ENCODE measurements around the gene LRMDA. TPM values are rescaled to one million over a fixed set of nuclear protein-coding genes. Genes with fewer than 3 reads are reported as not detected.

Gene LRMDA
- total RNA-seq, 1 donor from 2014 or later = 17.3 TPM

DNA sequence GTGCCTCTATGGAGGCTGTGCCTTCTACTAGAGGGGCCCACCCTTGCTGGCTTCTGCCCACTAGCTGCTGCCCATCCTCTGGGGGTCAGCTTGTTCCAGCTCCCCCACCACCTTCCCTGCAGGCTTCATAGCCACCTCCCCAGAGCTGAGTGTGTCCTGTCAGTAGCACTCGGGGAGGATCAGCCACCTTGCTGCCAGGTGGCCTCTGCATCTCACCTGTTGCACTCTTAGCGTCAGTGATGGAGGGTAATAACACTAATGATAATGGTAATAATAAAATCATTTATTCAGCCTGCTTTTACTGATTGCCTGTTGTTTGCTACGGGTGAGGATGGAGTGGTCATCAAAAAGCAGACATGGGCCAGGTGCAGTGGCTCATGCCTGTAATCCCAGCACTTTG is 377.6 kb downstream of the LRMDA start:
- DNase-seq (ENCODE audit: low read depth in 2 of 2) = no peak

DNA sequence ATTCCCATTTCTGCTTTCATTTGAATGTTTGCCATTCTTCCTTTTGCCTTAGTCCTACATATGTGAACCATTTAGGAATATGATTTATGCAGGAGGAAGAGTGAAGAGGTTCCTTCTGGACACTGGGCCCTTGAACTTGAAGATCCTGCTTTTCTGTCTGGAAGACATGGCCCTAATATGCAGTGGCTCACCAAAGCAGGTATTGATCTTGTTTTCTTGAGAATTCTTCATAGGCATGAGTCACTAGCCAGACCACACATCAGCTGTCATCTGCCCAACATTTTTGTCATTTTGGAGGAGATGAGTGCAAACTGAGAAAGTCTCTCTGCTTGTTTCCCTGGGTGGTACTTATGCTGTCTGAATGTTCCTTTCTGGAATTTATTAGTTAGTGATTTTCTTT is 382.6 kb downstream of the LRMDA start:
- DNase-seq (ENCODE audit: low read depth in 2 of 2) = no peak

DNA sequence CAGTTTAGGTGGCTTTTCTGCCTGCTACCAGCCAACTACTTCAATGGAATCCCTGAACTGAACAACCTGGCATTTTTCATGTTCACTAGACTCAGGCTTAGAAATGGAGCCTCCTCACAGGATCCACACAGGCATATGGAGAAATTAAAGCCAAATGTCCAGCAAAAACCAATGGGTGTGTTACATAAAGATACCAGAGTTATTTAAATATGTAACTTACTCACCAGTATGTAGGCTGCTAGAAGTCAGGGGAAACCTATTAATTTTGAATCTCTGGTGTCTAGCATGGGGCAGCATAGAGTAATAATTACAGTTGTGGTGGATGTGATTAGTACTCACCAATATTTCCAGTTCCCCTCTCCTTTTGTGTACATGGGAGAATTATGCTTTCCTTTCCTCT is 383.6 kb downstream of the LRMDA start:
- no peak for DNase-seq (ENCODE audit: low read depth in 2 of 2)

DNA sequence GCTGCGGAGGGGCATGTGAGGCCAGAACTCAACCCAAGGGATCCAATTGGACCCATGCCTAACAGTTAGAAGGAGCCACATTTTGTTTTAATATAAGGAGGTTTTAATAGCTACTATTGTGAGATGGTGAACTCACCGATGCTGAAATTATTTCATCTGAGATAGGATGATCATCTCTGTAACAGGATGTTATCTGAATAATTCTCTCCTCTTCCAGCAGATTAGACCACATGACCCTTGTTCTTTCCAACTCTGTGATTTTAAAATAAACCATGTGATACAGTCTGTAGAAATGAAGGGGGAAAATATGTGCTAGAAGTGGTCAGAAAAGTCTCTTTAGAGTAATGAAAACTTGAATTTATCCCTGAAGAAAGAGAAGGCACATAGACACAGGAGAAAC is 385.8 kb downstream of the LRMDA start:
- DNase-seq (ENCODE audit: low read depth in 2 of 2) = no peak

DNA sequence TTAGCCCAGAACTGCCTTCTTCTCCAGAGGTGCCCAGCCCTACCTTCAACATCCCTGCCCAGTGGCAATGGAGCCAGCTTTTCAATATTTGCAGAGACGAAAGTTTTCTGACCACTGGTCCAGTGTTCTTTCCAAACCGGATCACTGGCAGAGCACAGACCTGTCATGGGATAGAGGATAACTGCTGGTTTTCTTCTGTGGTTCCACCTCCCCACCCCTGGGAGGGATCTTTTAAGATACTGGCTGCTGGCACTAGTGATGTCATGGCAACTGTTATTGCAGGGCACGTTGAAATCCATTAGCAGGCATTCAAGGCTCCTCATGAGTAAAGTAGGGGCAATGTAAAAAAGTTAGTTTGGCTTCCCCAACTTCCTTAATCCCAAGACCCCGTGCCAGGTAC is 387.1 kb downstream of the LRMDA start:
- no peak for DNase-seq (ENCODE audit: low read depth in 2 of 2)

DNA sequence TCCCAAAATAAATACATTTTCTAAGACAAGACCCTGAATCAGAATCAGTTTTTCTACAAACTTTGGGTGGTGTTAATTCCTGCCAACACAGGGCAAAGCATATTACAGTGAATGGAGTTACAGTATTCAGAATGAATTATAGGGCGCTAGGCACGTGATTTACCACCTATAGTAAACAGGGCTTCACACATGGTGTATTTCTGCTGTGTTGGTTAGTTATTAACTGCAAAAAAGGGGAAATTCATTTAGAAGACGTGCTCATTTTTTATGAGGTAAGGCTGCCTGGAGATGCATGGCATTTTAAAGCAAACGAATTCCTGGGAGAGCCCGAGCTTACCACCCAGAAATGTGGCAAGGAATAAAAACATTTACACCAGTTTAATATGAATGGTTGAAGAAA is 393.8 kb downstream of the LRMDA start:
- no peak for DNase-seq (ENCODE audit: low read depth in 2 of 2)

DNA sequence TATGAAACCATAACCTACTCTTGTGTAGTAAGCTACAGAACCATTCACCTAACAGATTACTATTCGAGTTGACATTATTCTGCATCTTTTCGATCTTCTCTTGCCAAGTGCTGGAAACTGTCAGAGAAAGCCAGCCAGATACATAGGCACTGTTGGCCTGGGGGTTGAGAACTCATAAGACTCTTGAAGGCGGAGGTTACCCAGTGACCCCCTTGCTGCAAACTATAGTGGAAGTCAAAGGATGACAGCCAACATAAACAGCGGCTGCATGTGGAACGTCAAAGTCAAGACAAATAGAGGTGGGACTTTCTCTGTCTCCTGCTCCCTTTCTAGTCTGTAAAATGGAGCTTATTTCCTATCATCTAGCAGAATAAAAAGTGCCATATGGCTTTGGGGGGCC is 394.2 kb downstream of the LRMDA start:
- no peak for DNase-seq (ENCODE audit: low read depth in 2 of 2)

DNA sequence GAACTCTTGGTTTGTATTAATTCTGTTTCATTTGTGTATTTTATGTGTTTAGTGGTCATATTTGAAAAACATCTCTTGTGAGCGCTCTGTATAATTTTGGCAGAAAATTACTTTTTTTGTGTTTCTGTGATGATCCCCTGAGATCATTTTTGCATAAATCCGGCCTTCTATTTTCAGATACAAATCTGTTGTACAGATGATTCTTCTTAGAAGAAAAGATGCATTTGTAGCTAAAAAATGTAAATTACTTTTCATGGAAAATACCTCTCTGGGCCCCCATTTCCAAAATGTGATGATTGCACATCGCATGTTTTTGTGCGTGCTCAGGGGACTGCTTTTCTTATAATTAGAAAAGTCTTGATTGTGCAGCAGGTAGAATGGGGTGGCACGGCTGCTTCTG is 395.4 kb downstream of the LRMDA start:
- no peak for DNase-seq (ENCODE audit: low read depth in 2 of 2)

DNA sequence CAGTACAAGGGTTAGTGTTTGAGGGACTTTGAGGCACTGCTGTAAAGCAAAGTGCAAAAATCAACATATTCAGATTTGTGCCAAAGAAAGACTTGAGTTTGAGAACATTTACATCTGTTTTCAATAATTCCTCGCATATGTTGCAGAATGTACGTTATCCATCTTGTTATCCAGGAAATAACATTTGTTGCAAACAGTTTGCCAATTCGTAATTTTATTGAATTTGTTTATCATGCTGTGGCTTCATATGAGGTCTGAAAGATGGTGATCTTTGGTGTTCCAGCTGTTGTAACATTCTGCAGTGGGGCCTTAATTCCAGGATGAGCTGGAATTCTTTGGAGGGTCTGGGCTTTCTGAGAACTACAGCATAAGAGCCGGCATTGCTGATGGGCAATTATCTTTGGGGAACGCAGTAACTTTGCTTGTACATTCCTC is 396.2 kb downstream of the LRMDA start:
- DNase-seq (ENCODE audit: low read depth in 2 of 2) = no peak

DNA sequence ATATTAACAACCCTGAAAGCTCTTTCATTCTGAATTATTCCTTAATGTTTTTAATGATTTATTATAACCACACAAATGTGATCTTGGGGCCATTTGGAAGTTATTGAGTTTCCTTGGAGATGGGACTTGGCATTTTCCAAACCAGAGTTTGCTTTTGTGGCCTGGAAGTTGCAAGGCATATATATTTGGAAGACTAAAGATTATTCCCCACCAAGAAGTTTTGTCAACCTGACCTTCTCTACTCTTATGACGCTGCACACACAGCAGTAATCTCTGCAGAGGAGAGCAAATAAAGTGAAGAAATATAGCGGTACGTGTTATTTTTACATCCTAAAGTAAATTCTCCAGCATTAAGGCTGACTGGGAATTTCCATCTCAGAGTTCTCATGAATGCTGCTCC is 397.0 kb downstream of the LRMDA start:
- no peak for DNase-seq (ENCODE audit: low read depth in 2 of 2)

DNA sequence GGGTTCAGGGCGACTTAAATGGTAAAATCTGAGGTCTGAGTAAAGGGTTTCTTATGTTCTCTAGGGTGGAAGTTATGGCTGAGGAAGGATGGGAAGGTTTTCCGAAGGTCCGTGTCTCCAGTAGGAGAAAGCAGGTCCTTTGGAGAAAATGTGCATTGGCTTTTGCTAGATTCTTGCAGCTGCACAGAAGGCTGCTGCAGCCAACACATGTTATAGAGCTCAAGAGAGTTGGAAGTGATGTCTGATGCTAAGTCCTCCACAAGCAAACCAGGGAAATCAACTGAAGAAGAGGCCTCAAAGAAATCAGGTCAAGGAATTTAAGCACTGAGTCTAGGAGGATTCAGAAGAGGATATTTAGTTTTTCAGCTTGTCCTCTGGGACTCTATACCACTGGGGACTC is 404.6 kb downstream of the LRMDA start:
- no peak for DNase-seq (ENCODE audit: low read depth in 2 of 2)

DNA sequence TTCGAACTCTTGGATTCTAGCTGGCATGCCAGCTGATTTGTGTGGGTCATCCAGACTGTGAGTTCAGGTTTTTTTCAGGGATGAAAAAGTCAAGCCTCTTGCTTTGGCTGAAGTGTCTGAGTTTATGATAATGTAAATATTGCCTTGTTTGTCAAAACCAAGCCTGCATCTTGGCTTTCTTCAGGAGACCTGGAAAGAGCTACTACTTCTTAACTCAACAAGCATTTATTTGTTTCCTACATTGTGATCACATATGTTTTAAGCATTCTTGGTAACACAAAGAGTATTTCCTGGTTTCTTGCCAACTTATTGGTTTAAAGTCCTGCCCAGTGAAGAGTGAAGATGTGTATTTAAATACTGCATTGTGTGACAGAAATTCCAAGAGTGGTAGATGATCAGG is 407.1 kb downstream of the LRMDA start:
- DNase-seq (ENCODE audit: low read depth in 2 of 2) = no peak

DNA sequence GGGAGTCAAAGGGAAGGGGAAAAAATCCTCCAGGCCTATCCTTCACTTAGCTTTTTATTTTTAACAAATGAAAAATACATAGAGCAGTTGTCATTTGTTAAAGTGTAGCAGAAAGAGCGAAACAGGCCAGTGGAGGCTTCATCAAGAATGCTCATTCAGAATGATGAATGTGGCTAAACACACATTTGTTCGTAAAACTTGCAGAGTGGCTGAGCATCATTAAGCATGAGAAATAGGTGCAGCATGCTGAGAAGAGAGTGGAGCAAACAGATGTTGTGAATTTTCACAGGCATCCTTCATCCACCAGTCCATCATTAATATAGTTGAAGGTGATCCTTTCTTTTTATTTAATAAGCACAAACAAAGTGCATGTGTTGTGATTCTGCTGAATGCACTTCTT is 407.6 kb downstream of the LRMDA start:
- no peak for DNase-seq (ENCODE audit: low read depth in 2 of 2)

DNA sequence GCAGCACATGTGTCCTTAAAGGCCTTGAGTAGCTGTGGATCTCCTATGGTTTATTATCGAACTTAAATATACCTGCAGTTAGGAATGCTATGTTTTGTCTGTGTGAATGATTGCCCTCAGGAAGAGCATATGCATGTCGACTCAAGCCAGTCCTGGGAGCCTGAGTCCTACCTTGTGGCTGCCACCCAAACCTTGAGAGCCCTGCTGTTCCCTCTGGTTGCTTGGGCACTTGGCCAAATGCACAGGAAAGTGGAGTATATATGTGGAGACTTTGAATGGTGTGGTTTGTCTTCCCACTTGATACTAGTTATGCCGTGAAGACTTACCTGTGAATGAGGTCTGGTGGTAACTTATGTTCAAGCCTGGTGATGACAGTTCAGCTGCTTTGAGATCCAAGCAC is 409.8 kb downstream of the LRMDA start:
- no peak for DNase-seq (ENCODE audit: low read depth in 2 of 2)

DNA sequence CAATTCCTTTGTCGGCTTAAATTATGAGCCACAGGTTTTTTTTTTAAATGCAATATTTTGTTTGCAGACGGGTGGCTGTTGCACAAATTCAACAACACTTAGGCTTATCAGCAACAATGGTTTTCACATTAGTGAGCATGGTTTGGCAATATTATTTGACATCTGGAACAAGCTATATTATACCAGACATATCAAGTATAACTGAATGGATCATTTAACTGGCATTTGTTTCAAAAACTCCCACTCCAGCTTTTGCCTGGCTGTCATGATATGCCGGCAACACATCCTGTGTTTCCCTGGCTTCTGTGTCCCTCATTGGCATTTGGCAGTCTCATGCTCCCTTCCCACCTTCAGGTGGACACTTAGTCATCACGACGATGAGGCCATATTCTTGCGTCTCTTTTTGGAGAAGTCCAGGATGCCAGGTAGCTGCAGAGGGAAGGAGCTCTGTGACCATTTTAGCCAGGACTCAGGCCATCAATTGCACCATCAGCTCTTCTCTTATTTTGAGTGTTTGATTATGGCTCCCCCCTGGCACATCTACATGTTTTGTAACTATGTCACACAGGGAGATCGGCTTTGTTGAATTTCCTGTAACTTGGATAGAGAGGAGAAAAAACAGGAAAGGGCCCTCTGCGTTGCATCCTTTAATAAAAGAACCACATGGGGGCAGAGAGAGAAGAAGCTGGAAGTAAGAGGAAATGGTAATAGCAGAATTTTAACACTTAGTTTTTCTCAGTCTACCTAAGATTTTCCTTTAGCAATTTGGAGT is 413.9 kb downstream of the LRMDA start:
- DNase-seq (ENCODE audit: low read depth in 2 of 2) = peak in 1 of 2 donors; percentile 81

DNA sequence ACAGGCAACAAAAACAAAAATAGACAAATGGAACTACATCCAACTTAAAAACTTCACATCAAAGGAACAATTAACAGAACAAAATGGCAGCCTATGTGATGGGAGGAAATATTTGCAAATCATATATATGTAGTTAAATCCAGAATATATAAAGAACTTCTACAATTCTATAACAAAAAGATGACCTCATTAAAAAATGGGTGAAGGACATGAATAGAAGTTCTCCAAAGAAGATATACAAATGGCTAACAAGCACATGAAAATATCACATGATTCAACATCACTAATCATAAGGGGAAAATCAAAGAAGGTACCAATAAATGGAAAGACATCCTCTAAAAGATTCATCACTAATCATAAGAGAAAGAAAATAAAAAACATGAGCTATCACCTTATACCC is 416.1 kb downstream of the LRMDA start:
- no peak for DNase-seq (ENCODE audit: low read depth in 2 of 2)

DNA sequence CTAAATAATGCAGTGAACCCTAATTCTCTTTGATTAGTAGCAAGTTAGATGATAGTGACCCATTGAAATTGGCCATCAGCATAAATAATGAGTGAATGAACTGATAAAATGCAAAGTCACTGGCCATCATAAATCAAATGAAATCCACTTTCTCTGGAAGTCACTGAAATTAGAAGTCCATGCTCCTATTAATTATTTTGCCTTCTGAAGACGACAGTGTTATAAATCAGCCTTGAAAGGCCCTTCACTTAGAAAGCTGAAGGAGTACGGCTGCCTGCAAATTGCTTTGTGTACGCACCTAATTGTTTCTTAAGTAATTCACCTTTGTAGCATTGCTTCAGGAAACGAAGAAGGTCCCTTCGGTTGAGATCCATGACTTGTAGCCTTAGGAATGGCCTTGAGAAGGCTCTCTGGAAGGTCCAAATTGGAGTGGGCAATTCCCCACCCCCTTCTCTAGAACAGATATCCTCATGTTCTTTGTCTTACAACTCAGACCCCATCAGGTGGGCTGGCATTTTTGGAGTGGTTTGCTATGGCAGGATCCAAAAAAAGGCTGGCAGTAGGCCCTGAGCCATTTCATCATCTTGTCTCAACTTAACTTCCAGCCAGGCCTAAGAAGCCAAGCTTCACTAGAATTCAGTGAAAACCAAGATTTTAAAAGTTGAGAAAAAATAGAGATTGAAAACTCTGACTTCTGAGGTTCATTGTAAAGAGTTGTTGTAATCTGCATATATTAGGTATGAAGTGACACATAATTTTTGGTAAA is 420.3 kb downstream of the LRMDA start:
- DNase-seq (ENCODE audit: low read depth in 2 of 2) = no peak

DNA sequence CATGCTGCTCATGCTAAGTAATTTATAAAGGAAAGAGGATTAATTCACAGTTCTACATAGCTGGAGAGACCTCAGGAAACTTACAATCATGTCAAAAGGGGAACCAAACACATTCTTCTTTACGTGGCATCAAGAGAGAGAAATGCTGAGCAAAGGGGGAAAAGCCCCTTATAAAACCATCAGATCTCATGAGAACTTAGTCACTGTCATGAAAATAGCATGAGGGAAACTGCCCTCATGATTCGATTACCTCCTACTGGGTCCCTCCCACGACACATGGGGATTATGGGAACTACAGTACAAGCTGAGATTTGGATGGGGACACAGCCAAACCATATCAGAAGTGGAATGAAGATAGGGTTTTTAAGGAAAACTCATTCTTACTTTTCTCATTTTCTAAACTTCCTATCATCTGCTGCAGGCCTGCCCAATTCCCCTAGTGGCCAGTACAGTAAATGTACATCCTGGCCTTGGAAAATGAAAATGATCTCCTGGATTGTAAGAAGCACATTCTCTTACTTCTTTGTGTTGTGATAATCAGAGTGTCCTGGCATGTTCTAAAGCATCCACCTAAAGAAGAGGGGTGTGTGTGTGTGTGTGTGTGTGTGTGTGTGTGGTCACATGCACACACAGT is 421.5 kb downstream of the LRMDA start:
- DNase-seq (ENCODE audit: low read depth in 2 of 2) = peak in 1 of 2 donors; percentile 11

DNA sequence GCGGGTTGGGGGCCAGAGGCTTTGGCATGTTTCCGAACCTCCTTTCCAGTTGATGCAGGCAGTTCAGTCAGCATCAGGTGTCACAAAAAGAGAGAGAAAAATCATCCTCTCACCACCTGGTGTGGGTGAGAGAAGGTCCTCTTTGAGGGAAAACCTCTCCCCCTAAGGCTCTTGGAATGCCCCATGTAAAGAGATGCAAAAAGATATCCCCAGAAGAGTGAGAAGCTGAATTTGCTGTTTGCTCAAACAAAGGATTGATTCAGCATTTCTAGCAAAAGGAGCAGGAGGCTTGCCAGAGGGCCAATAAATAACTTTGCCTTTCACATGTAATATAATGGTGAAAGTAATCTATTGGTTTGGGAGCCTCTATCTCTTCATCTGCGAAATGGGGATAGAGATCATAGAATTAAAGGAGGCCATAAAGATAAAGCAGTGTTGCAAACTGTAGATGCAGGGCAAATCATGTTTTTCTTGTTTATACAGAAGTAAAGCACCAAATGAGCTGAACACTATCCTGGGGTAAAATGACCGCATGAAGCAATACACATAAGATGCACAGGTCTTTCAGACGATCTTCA is 425.9 kb downstream of the LRMDA start:
- no peak for DNase-seq (ENCODE audit: low read depth in 2 of 2)

DNA sequence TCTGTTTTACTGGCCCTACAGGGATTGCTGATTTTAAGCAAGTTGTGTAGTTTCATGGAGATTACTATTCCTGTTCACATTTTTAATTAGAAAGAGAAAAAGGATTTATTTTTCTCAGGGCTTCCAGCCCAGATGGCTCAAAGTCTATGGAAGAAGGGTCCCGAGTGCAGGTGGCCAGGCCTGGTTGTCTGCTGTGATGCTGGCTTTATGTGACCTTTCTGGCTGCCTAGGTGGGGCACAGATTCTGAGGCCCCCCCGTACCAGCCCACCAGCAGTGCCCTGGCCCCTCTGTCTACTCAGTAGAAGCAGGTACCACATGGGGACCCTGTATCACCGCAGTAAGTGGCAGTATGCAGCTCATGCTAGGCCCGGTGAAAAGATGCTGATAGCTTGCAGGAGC is 426.5 kb downstream of the LRMDA start:
- no peak for DNase-seq (ENCODE audit: low read depth in 2 of 2)

DNA sequence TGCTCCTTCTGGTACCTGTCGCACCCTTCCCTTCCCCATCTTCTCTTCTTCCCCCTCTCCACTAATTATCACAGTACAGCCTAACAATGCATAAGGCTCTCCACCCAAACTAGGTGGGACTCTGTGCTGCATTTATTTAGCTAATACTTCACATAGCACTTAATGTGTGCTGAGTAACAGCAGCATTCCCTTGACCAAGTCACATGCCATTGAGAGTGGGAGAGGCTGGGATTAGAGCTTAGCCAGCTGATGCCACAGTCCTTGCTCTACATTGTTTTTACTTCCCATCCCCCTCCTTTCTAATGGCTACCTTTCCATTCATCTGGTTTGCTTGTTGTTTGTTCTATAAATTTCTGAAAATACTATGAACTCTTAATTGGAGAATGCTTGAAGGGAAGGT is 426.9 kb downstream of the LRMDA start:
- DNase-seq (ENCODE audit: low read depth in 2 of 2) = no peak

DNA sequence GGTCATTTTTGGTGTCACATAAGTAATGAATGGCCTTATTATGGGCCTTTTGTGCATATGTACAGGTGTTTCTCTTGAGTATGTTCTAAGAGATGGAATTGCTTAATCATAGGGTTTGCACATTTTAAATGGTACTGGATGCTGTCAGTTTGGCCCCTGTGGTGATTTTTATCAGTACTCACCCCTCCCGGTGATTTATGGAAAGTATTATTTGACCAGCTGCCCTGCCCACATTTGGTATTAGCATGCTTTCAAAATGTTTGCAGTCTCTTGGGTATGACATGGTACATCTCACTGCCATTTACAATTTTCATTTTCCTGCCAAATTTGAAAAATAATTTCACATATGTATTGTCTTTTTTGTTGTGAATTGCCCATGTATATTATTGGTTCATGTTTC is 427.7 kb downstream of the LRMDA start:
- DNase-seq (ENCODE audit: low read depth in 2 of 2) = no peak

All from lung microvascular endothelial cell (primary cell).